Measurements from ENCODE around the gene PKNOX2.

The PKNOX2 gene

GRCh38 chr11:125155100-125155444 lies 9.5 kb upstream of the PKNOX2 start:
- DNase-seq (ENCODE audit: low spot score), result peak; percentile 18

- DNase-seq (ENCODE audit: low spot score), result no peak
Measured at GRCh38 chr11:125155767-125156166, 8.8 kb upstream of the PKNOX2 start.

GRCh38 chr11:125156346-125157117 lies 8.0 kb upstream of the PKNOX2 start:
- peak; percentile 37 for DNase-seq (ENCODE audit: low spot score)

- DNase-seq (ENCODE audit: low spot score), result peak; percentile 15
Measured at GRCh38 chr11:125157118-125157733, 7.3 kb upstream of the PKNOX2 start.

GRCh38 chr11:125157953-125158680 lies 6.4 kb upstream of the PKNOX2 start:
- no peak for DNase-seq (ENCODE audit: low spot score)

GRCh38 chr11:125162743-125163142 lies 1.8 kb upstream of the PKNOX2 start:
- DNase-seq (ENCODE audit: low spot score), result peak; percentile 26

GRCh38 chr11:125163431-125164063 lies 1.0 kb upstream of the PKNOX2 start:
- DNase-seq (ENCODE audit: low spot score), result peak; percentile 48

GRCh38 chr11:125164091-125164421 lies 495 bp upstream of the PKNOX2 start:
- no peak for DNase-seq (ENCODE audit: low spot score)

GRCh38 chr11:125165111-125165842 lies 726 bp downstream of the PKNOX2 start:
- DNase-seq (ENCODE audit: low spot score), result peak; percentile 76

- DNase-seq (ENCODE audit: low spot score), result peak; percentile 69
Measured at GRCh38 chr11:125165843-125166763, 1.6 kb downstream of the PKNOX2 start.

- DNase-seq (ENCODE audit: low spot score), result no peak
Measured at GRCh38 chr11:125166764-125167291, 2.3 kb downstream of the PKNOX2 start.

GRCh38 chr11:125167292-125167953 lies 2.9 kb downstream of the PKNOX2 start:
- DNase-seq (ENCODE audit: low spot score), result peak; percentile 72

GRCh38 chr11:125167954-125168835 lies 3.6 kb downstream of the PKNOX2 start:
- peak; percentile 60 for DNase-seq (ENCODE audit: low spot score)

GRCh38 chr11:125168918-125169456 lies 4.4 kb downstream of the PKNOX2 start:
- peak; percentile 65 for DNase-seq (ENCODE audit: low spot score)

GRCh38 chr11:125170001-125170509 lies 5.5 kb downstream of the PKNOX2 start:
- peak; percentile 68 for DNase-seq (ENCODE audit: low spot score)

GRCh38 chr11:125170510-125171031 lies 6.0 kb downstream of the PKNOX2 start:
- DNase-seq (ENCODE audit: low spot score), result peak; percentile 80

GRCh38 chr11:125171974-125172373 lies 7.4 kb downstream of the PKNOX2 start:
- peak; percentile 22 for DNase-seq (ENCODE audit: low spot score)

GRCh38 chr11:125173027-125173426 lies 8.5 kb downstream of the PKNOX2 start:
- DNase-seq (ENCODE audit: low spot score), result no peak

Measured in left forelimb (tissue), 1 donor.